ENCODE results near the gene CDNF.

DNA sequence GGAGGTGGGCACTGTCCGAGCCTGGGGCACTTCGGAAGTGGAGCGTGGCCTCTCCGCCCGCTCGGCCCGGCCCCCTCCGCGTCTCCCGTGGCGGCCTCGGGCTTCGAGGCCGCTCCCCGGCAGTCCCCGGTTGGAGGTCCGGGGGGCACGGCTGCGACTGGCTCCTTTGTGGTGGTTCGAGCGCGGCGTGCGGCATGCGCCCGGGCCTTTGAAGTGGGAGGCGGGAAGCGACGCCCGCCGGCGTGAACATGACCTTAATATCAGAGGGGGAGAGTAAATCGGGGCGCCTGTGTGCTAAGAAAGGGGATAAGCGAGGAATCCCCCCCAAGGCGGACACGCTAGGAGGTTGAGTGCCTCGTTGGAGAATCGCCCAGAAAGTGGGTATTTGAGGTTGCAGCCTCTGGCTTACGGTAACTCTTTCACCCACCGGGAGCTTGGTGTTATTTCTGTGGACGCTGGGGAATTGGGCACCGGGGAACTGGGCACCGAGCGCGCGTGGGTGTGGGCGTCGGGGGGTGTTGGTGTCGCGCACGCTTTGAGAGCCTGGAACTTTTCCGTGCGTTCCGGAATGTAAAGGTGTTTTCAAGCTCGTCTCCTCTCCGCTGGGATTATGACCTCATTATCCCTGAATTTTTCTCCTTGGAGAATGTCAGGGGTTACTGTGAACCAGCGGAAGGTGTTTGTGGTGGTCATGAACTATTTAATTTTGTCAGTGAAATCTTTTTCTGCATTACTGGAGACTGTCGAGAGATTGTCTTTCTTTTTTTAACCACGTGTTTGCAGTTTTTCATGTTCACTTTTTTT lies 41.5 kb upstream of the CDNF start:
- TF ChIP-seq EZH2 (IDR thresholded peaks at IDR 0.05; ENCODE audit: borderline replicate concordance, low read depth, low read length, poor library complexity, severe bottlenecking) (no peak), CTCF (conservative IDR thresholded peaks at IDR 0.05; ENCODE audit: low read depth, low read length) (no peak)

All from A673 (cell line).